GM12872 (cell line): ENCODE measurements around the gene TCP11L2.

Experiments
- CTCF ChIP-seq: IDR thresholded peaks from 3 replicates; pipeline ENCODE4 v1.5.1; 2011; ENCODE audit warnings: low read depth, mild to moderate bottlenecking, low read length, moderate library complexity; ENCODE audit not compliant: insufficient read depth

The TCP11L2 gene

GRCh38 chr12:106267535-106267934 is 35.0 kb upstream of the TCP11L2 start:
- TF ChIP-seq CTCF, result no peak

GRCh38 chr12:106269150-106269771 is 33.3 kb upstream of the TCP11L2 start:
- no peak for TF ChIP-seq CTCF

- no peak for TF ChIP-seq CTCF
These were observed 30.7 kb upstream of the TCP11L2 start for GRCh38 chr12:106271575-106272505.

- no peak for TF ChIP-seq CTCF
These were observed 29.0 kb upstream of the TCP11L2 start for GRCh38 chr12:106273491-106273890.

GRCh38 chr12:106274012-106274411 is 28.5 kb upstream of the TCP11L2 start:
- TF ChIP-seq CTCF, result no peak

GRCh38 chr12:106274575-106275121 is 27.9 kb upstream of the TCP11L2 start:
- TF ChIP-seq CTCF, result no peak

- TF ChIP-seq CTCF, result no peak
These were observed 27.1 kb upstream of the TCP11L2 start for GRCh38 chr12:106275458-106275857.
